Peyer's patch (tissue), 4 donors: ENCODE data around the gene ZNF804A. TPM values are rescaled to one million over a fixed set of nuclear protein-coding genes. Genes with fewer than 3 reads are reported as not detected.

Source experiments
- DNase-seq, 3 donors: peaks; one replicate each; pipeline ENCODE4 v3.0.0-alpha.2; 2017 to 2019
- H3K27ac ChIP-seq, 4 donors: fragments of 200-600 bp; sonication (generic); one replicate each; pipeline ENCODE4 v1.5.1; 2016 to 2019
- H3K27me3 ChIP-seq, 2 donors: fragments of 200-600 bp; sonication (generic); one replicate each; pipeline ENCODE4 v1.5.1; 2019
- H3K36me3 ChIP-seq, 3 donors: fragments of 200-600 bp; sonication (generic); one replicate each; pipeline ENCODE4 v1.5.1; 2016 to 2019
- H3K4me1 ChIP-seq, 4 donors: fragments of 200-600 bp; sonication (generic); one replicate each; pipeline ENCODE4 v1.5.1; 2016 to 2019
- H3K4me3 ChIP-seq, 4 donors: fragments of 200-600 bp; sonication (generic); 1 replicate in 3 of 4; 2 replicates in 1 of 4; pipeline ENCODE4 v1.5.1; 2016 to 2019; ENCODE audit warnings: mild to moderate bottlenecking in 1 of 4
- H3K9me3 ChIP-seq, 4 donors: fragments of 200-600 bp; sonication (generic); one replicate each; pipeline ENCODE4 v1.5.1; 2016 to 2019; ENCODE audit warnings: mild to moderate bottlenecking in 1 of 4
- CTCF ChIP-seq, 6 experiments: fragments of 450-650 bp in 4 of 6; fragments of 200-600 bp in 2 of 6; sonication (generic) in 1 of 6; IDR thresholded peaks; one replicate each; pipeline ENCODE4 v1.5.1; 2017 to 2019; ENCODE audit warnings: antibody characterized with exemption in 6 of 6, mild to moderate bottlenecking in 3 of 6, moderate library complexity in 1 of 6
- POLR2A ChIP-seq, 2 donors: fragments of 450-650 bp; IDR thresholded peaks; one replicate each; pipeline ENCODE4 v1.5.1; 2017; ENCODE audit warnings: antibody characterized with exemption in 2 of 2, mild to moderate bottlenecking in 2 of 2, moderate library complexity in 2 of 2
- total RNA-seq, 4 donors: library from RNA; depleted of rRNA; stranded (reverse); fragments of >200 nt; gene quantifications; one replicate each; pipeline ENCODE4 v1.1.0, GENCODE V29; 2016

ZNF804A gene
- total RNA-seq, 4 donors from 2014 or later = 0.95 to 5.8 (median 2.3) TPM

- H3K4me3 ChIP-seq = no peak overlapping the region
- TF ChIP-seq POLR2A (IDR thresholded peaks at IDR 0.05) (no peak), CTCF (IDR thresholded peaks at IDR 0.05) (no peak)
- no peak for DNase-seq
- no peaks in the 10 kb centered on the region for H3K9me3 ChIP-seq
- no peak overlapping the region for H3K27ac ChIP-seq
- no peaks in the 10 kb centered on the region for H3K4me1 ChIP-seq
- no peaks in the 10 kb centered on the region for H3K36me3 ChIP-seq
- no peaks in the 10 kb centered on the region for H3K27me3 ChIP-seq
These were observed 41.7 kb upstream of the ZNF804A start for GRCh38 chr2:184556639-184557038.

- Histone ChIP-seq H3K4me3 (no peak overlapping the region), H3K9me3 (no peaks in the 10 kb centered on the region), H3K27me3 (no peaks in the 10 kb centered on the region), H3K27ac (no peak overlapping the region), H3K36me3 (no peaks in the 10 kb centered on the region), H3K4me1 (no peaks in the 10 kb centered on the region)
- no peak for TF ChIP-seq POLR2A (IDR thresholded peaks at IDR 0.05)
- no peak for TF ChIP-seq CTCF (IDR thresholded peaks at IDR 0.05)
- no peak for DNase-seq
These were observed 39.4 kb upstream of the ZNF804A start for GRCh38 chr2:184558713-184559464.

GRCh38 chr2:184560603-184561002 is 37.7 kb upstream of the ZNF804A start:
- Histone ChIP-seq H3K4me3 (no peak overlapping the region), H3K27ac (no peak overlapping the region), H3K4me1 (no peaks in the 10 kb centered on the region), H3K9me3 (no peaks in the 10 kb centered on the region), H3K36me3 (no peaks in the 10 kb centered on the region), H3K27me3 (no peaks in the 10 kb centered on the region)
- DNase-seq = peak in 1 of 3 donors; percentile 34
- TF ChIP-seq CTCF (IDR thresholded peaks at IDR 0.05) (no peak), POLR2A (IDR thresholded peaks at IDR 0.05) (no peak)

GRCh38 chr2:184562532-184562931 is 35.8 kb upstream of the ZNF804A start:
- TF ChIP-seq CTCF (IDR thresholded peaks at IDR 0.05) (no peak), POLR2A (IDR thresholded peaks at IDR 0.05) (no peak)
- Histone ChIP-seq H3K9me3 (no peaks in the 10 kb centered on the region), H3K4me1 (no peaks in the 10 kb centered on the region), H3K4me3 (no peak overlapping the region), H3K27me3 (no peaks in the 10 kb centered on the region), H3K27ac (no peak overlapping the region), H3K36me3 (no peaks in the 10 kb centered on the region)
- no peak for DNase-seq

GRCh38 chr2:184564092-184564491 is 34.2 kb upstream of the ZNF804A start:
- no peaks in the 10 kb centered on the region for H3K36me3 ChIP-seq
- H3K27me3 ChIP-seq = no peaks in the 10 kb centered on the region
- TF ChIP-seq CTCF (IDR thresholded peaks at IDR 0.05) = no peak
- TF ChIP-seq POLR2A (IDR thresholded peaks at IDR 0.05) = no peak
- no peak overlapping the region for H3K4me3 ChIP-seq
- no peaks in the 10 kb centered on the region for H3K9me3 ChIP-seq
- H3K4me1 ChIP-seq = no peaks in the 10 kb centered on the region
- no peak overlapping the region for H3K27ac ChIP-seq
- DNase-seq = no peak
